ENCODE measurements around the gene TRIM47. TPM values are rescaled to one million over a fixed set of nuclear protein-coding genes. Genes with fewer than 3 reads are reported as not detected.

Gene TRIM47
- total RNA-seq, 1 experiment from 2014 or later, result 2.5 TPM

DNA sequence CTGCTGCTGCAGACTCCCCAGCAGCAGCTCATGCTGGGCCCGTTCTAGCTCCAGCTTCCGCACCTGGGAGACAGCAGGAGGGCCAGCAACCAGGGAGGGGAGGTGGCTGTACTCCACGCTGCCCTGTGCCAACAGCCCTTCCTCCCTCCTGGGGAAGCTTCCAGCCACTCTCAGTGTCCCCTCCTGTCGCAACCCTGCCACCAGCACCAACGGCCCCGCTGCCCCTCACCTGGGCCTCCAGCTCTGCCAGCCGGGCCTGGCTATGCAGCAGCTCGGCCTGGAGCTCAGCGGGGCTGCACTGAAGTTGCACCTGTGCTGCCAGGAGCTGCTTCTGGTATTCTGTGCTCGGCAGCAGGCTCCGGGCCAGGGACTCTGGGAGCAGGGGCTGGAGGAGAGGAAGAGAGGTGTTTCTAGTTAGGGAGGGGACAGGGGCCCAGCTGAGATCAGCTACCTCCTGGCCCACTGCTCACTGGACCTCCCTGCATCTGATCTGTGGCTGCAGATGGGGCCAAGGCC lies 41.7 kb upstream of the TRIM47 start:
- no peaks in the 10 kb centered on the region; the same call in 1 of the 2 replicates for H3K36me3 ChIP-seq (ENCODE audit: control insufficient read depth, insufficient read depth, low read length)
- CTCF ChIA-PET, result interaction anchor here (0.6 to 2.3 kb wide), 3 partner anchors 15 to 262 kb away, joined by 3 to 11 read pairs (median 3); partner anchors contain the start of gene MRPL38
- BruUV-seq (replicated peaks), result no TSS peak
- no peaks in the 10 kb centered on the region for H3K9me3 ChIP-seq
- no peaks in the 10 kb centered on the region for H3K27me3 ChIP-seq (replicated peaks; ENCODE audit: control insufficient read depth, insufficient read depth, low read length)
- no peak overlapping the region for H3K27ac Mint-ChIP-seq (ENCODE audit: unreplicated experiment)
- no peaks in the 10 kb centered on the region for H3K36me3 Mint-ChIP-seq (ENCODE audit: insufficient read depth, unreplicated experiment)
- H3K4me3 ChIP-seq (ENCODE audit: low read depth, low read length), result no peak overlapping the region
- POLR2A ChIA-PET, result interaction anchor here (0.5 kb wide), 1 partner anchor 26 kb away, joined by 3 read pairs; no protein-coding TSS in a partner anchor
- no peak overlapping the region for H3K4me3 Mint-ChIP-seq (ENCODE audit: unreplicated experiment)
- H3K4me1 Mint-ChIP-seq (ENCODE audit: low read depth, unreplicated experiment), result peaks cover 6% of the 10 kb centered on the region
- DNase-seq, result no peak
- TF ChIP-seq, protein P1, sequence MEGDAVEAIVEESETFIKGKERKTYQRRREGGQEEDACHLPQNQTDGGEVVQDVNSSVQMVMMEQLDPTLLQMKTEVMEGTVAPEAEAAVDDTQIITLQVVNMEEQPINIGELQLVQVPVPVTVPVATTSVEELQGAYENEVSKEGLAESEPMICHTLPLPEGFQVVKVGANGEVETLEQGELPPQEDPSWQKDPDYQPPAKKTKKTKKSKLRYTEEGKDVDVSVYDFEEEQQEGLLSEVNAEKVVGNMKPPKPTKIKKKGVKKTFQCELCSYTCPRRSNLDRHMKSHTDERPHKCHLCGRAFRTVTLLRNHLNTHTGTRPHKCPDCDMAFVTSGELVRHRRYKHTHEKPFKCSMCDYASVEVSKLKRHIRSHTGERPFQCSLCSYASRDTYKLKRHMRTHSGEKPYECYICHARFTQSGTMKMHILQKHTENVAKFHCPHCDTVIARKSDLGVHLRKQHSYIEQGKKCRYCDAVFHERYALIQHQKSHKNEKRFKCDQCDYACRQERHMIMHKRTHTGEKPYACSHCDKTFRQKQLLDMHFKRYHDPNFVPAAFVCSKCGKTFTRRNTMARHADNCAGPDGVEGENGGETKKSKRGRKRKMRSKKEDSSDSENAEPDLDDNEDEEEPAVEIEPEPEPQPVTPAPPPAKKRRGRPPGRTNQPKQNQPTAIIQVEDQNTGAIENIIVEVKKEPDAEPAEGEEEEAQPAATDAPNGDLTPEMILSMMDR (IDR thresholded peaks at IDR 0.05; ENCODE audit: insufficient read depth in 1 of 2, low read depth in 1 of 2, low read length in 1 of 2, severe bottlenecking in 1 of 2, unreplicated experiment in 1 of 2), result no peak
- H3K4me1 ChIP-seq, result no peaks in the 10 kb centered on the region
- no peaks in the 10 kb centered on the region for H3K9me3 Mint-ChIP-seq (ENCODE audit: unreplicated experiment)
- no peaks in the 10 kb centered on the region for H3K27me3 Mint-ChIP-seq (ENCODE audit: insufficient read depth, unreplicated experiment)
- intact Hi-C loops (cut with micrococcal nuclease; ENCODE audit: unreplicated experiment), result no loop called here

DNA sequence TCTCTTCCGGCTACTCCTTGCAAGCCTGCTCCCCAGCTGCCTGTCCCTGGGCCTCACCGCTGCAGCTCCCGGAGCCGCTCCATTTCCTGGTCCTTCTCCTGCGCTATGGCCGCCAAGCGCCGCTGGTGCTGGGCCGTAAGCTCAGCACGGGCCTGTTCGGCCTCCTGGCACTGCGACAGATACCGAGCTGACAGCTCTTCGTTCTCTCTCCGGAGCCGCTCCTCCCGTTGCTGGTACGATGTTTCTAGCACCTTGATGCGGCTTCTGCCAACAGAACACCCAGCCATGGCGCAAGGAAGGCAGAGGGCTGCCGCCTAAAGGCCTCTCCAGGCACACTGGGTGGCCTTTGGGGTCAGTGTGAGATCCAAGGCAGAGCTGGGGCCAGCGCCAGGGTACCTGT lies 41.2 kb upstream of the TRIM47 start:
- no peaks in the 10 kb centered on the region for H3K9me3 Mint-ChIP-seq (ENCODE audit: unreplicated experiment)
- H3K4me3 Mint-ChIP-seq (ENCODE audit: unreplicated experiment), result no peak overlapping the region
- H3K27me3 Mint-ChIP-seq (ENCODE audit: insufficient read depth, unreplicated experiment), result no peaks in the 10 kb centered on the region
- intact Hi-C loops (cut with micrococcal nuclease; ENCODE audit: unreplicated experiment), result no loop called here
- DNase-seq, result no peak
- TF ChIP-seq, protein P1 (IDR thresholded peaks at IDR 0.05; ENCODE audit: insufficient read depth in 1 of 2, low read depth in 1 of 2, low read length in 1 of 2, severe bottlenecking in 1 of 2, unreplicated experiment in 1 of 2), result no peak
- no peaks in the 10 kb centered on the region for H3K9me3 ChIP-seq
- no peaks in the 10 kb centered on the region; the same call in 1 of the 2 replicates for H3K36me3 ChIP-seq (ENCODE audit: control insufficient read depth, insufficient read depth, low read length)
- H3K4me1 Mint-ChIP-seq (ENCODE audit: low read depth, unreplicated experiment), result peaks cover 6% of the 10 kb centered on the region
- no peak overlapping the region for H3K27ac Mint-ChIP-seq (ENCODE audit: unreplicated experiment)
- POLR2A ChIA-PET, result interaction anchor here (0.5 kb wide), 1 partner anchor 26 kb away, joined by 3 read pairs; no protein-coding TSS in a partner anchor
- no peaks in the 10 kb centered on the region for H3K27me3 ChIP-seq (replicated peaks; ENCODE audit: control insufficient read depth, insufficient read depth, low read length)
- BruUV-seq (replicated peaks), result no TSS peak
- no peaks in the 10 kb centered on the region for H3K4me1 ChIP-seq
- CTCF ChIA-PET, result interaction anchor here (0.6 to 2.3 kb wide), 3 partner anchors 14 to 262 kb away, joined by 3 to 11 read pairs (median 5); partner anchors contain the start of gene MRPL38
- H3K4me3 ChIP-seq (ENCODE audit: low read depth, low read length), result no peak overlapping the region
- no peaks in the 10 kb centered on the region for H3K36me3 Mint-ChIP-seq (ENCODE audit: insufficient read depth, unreplicated experiment)

- no peaks in the 10 kb centered on the region for H3K9me3 ChIP-seq
- no peaks in the 10 kb centered on the region; the same call in 1 of the 2 replicates for H3K36me3 ChIP-seq (ENCODE audit: control insufficient read depth, insufficient read depth, low read length)
- H3K4me1 ChIP-seq, result no peaks in the 10 kb centered on the region
- no peak overlapping the region for H3K4me3 ChIP-seq (ENCODE audit: low read depth, low read length)
- ChIA-PET POLR2A (no interaction called here), CTCF (interaction anchor here (0.7 to 1.3 kb wide), 3 partner anchors 12 to 96 kb away, joined by 3 read pairs; no protein-coding TSS in a partner anchor)
- Mint-ChIP-seq H3K27me3 (ENCODE audit: insufficient read depth, unreplicated experiment) (no peaks in the 10 kb centered on the region), H3K9me3 (ENCODE audit: unreplicated experiment) (no peaks in the 10 kb centered on the region), H3K36me3 (ENCODE audit: insufficient read depth, unreplicated experiment) (peaks cover 6% of the 10 kb centered on the region), H3K27ac (ENCODE audit: unreplicated experiment) (no peak overlapping the region), H3K4me1 (ENCODE audit: low read depth, unreplicated experiment) (peaks cover 6% of the 10 kb centered on the region), H3K4me3 (ENCODE audit: unreplicated experiment) (no peak overlapping the region)
- TF ChIP-seq, protein P1 (IDR thresholded peaks at IDR 0.05; ENCODE audit: insufficient read depth in 1 of 2, low read depth in 1 of 2, low read length in 1 of 2, severe bottlenecking in 1 of 2, unreplicated experiment in 1 of 2), result no peak
- no peak for DNase-seq
- no peaks in the 10 kb centered on the region for H3K27me3 ChIP-seq (replicated peaks; ENCODE audit: control insufficient read depth, insufficient read depth, low read length)
- intact Hi-C loops (cut with micrococcal nuclease; ENCODE audit: unreplicated experiment), result no loop called here
- no TSS peak for BruUV-seq (replicated peaks)
Measured at GRCh38 chr17:75917917-75918445, 39.6 kb upstream of the TRIM47 start.
